HL-60 (cell line): Measurements from ENCODE around the gene ABHD4.

ENCODE experiments used
- DNase-seq, 2 experiments: peaks; one replicate each; pipeline ENCODE4 v3.0.0-alpha.2; 2010 to 2020; ENCODE audit warnings: low read depth in 1 of 2, low spot score in 1 of 2
- H3K27ac ChIP-seq: fragments of 250-450 bp; sonication (Bioruptor Pico); replicated peaks from 2 replicates; pipeline ENCODE4 v1.5.1; 2020; ENCODE audit warnings: mild to moderate bottlenecking, moderate library complexity
- H3K27me3 ChIP-seq: fragments of 250-450 bp; sonication (Bioruptor Pico); 2 replicates; pipeline ENCODE4 v1.5.1; 2021; ENCODE audit warnings: mild to moderate bottlenecking, moderate library complexity; ENCODE audit not compliant: insufficient read depth, poor library complexity, severe bottlenecking
- H3K4me3 ChIP-seq: replicated peaks from 2 replicates; pipeline ENCODE4 v1.5.1; 2011; ENCODE audit warnings: mild to moderate bottlenecking, control low read depth, low read length; ENCODE audit not compliant: insufficient read depth
- CTCF ChIP-seq: IDR thresholded peaks from one replicate; pipeline ENCODE4 v1.5.1; 2011; ENCODE audit warnings: low read length, control low read depth, inconsistent platforms; ENCODE audit not compliant: insufficient read depth
- GABPA ChIP-seq: IDR thresholded peaks from 2 replicates; pipeline ENCODE4 v1.6.1; 2012; ENCODE audit warnings: low read depth
- POLR2AphosphoS5 ChIP-seq: IDR thresholded peaks from 2 replicates; pipeline ENCODE4 v1.6.1; 2012; ENCODE audit warnings: low read depth
- REST ChIP-seq: IDR thresholded peaks from 2 replicates; pipeline ENCODE4 v1.6.1; 2012; ENCODE audit warnings: low read depth; ENCODE audit not compliant: insufficient replicate concordance
- SPI1 ChIP-seq: IDR thresholded peaks from 2 replicates; pipeline ENCODE4 v1.6.1; 2012; ENCODE audit warnings: low read depth, mild to moderate bottlenecking, borderline replicate concordance

The ABHD4 gene

GRCh38 chr14:22627506-22628263, 29.6 kb downstream of the ABHD4 start:
- no peak overlapping the region for H3K27ac ChIP-seq
- no peaks in the 10 kb centered on the region for H3K27me3 ChIP-seq
- no peak for TF ChIP-seq CTCF
- TF ChIP-seq REST, result no peak
- TF ChIP-seq POLR2AphosphoS5, result no peak
- no peak for TF ChIP-seq SPI1
- no peak for DNase-seq
- H3K4me3 ChIP-seq, result no peak overlapping the region

GRCh38 chr14:22629361-22629760, 31.3 kb downstream of the ABHD4 start:
- TF ChIP-seq CTCF (no peak), REST (no peak), SPI1 (no peak), POLR2AphosphoS5 (no peak), GABPA (no peak)
- DNase-seq, result no peak
- Histone ChIP-seq H3K27me3 (no peaks in the 10 kb centered on the region), H3K4me3 (no peak overlapping the region), H3K27ac (no peak overlapping the region)

GRCh38 chr14:22630066-22630465, 32.0 kb downstream of the ABHD4 start:
- Histone ChIP-seq H3K4me3 (no peak overlapping the region), H3K27ac (no peak overlapping the region), H3K27me3 (no peaks in the 10 kb centered on the region)
- DNase-seq, result no peak
- TF ChIP-seq POLR2AphosphoS5 (no peak), CTCF (no peak), REST (no peak), SPI1 (no peak), GABPA (no peak)
